Measurements from ENCODE around the gene GOLGA6L26.
"Not testable (repeated sequence)": the region's sequence is repeated elsewhere in the genome, so short reads cannot be mapped to it uniquely, and the experiment has no call there.

The GOLGA6L26 gene

DNA sequence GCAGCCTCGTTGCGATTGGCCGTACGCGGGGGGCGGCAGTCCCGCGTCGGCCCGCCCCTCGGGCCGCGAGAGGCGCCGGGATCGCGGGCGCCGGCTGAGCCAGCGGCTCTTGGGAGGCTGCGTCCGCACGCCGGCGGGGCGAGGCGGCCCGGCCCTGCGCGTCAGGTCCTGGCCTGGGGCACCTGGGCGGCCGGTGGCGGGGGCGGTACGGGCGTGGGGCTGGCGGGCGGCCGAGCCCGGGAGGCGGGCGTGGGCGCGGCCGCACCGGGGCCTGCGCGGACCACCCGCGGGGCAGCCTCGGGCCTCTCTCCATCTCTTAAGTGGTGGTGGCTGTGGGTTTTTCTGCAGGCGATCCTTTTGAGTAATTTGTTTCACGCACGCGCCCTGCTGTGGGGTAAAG is 30.3 kb downstream of the GOLGA6L26 start:
- peak overlapping the region; percentile 74 for H3K27ac ChIP-seq
- peak; percentile 29; the same call in 1 of the 2 replicates for TF ChIP-seq ZFX (IDR thresholded peaks at IDR 0.05)

DNA sequence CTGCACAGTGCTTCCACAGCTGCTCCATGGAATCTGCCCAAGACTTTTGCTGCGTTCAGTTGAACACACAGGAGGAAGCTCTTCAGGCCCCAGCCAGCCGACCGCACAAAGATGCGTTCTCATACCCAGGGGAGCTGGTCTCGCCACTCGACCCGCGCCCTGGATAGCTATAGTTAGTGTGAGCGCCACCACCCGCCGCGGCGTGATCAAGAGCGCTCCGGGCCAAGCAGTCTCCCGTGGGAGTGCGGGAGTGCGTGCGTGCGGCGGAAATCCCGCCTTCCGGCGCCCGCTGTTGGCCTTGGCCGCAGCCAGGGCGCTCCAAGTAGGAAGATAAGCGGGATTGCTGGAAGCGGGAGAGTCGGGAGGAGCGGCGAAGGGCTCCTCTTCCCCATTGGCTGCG is 30.8 kb downstream of the GOLGA6L26 start:
- not testable (repeated sequence) for H3K27ac ChIP-seq

All from C4-2B (cell line).